GM23338 (cell line): ENCODE data around the gene ELANE. TPM values are rescaled to one million over a fixed set of nuclear protein-coding genes. Genes with fewer than 3 reads are reported as not detected.

Experiments
- ATAC-seq: fragments of 200-7000 bp; cut with Tn5 transposase; 3 replicates; pipeline ENCODE4 v1.9.1; 2020
- DNase-seq: peaks from one replicate; pipeline ENCODE4 v3.0.0-alpha.2; 2015; ENCODE audit warnings: low spot score
- H2AFZ ChIP-seq: fragments of 200-600 bp; sonication (generic); 2 replicates; pipeline ENCODE4 v1.8.0; 2016; ENCODE audit warnings: antibody characterized with exemption, mild to moderate bottlenecking, moderate library complexity
- H3F3A ChIP-seq: fragments of 200-600 bp; sonication (generic); replicated peaks from 2 replicates; pipeline ENCODE4 v1.8.0; 2017; ENCODE audit warnings: antibody characterized with exemption, mixed run types, low read depth
- H3K27ac ChIP-seq: fragments of 200-600 bp; sonication (generic); 2 replicates; pipeline ENCODE4 v1.6.1; 2016; ENCODE audit warnings: low read depth
- H3K27me3 ChIP-seq: fragments of 200-600 bp; sonication (generic); 2 replicates; pipeline ENCODE4 v1.8.0; 2016; ENCODE audit warnings: mild to moderate bottlenecking, mixed run types, moderate library complexity; ENCODE audit not compliant: insufficient read depth
- H3K36me3 ChIP-seq: fragments of 200-600 bp; sonication (generic); 2 replicates; pipeline ENCODE4 v1.8.0; 2016; ENCODE audit warnings: mild to moderate bottlenecking; ENCODE audit not compliant: insufficient read depth
- H3K4me1 ChIP-seq: fragments of 200-600 bp; sonication (generic); 2 replicates; pipeline ENCODE4 v1.8.0; 2016; ENCODE audit warnings: mild to moderate bottlenecking, moderate library complexity; ENCODE audit not compliant: insufficient read depth
- H3K4me2 ChIP-seq: fragments of 200-600 bp; sonication (generic); 2 replicates; pipeline ENCODE4 v1.7.1; 2017; ENCODE audit warnings: mixed run types
- H3K4me3 ChIP-seq: fragments of 200-600 bp; sonication (generic); 2 replicates; pipeline ENCODE4 v1.6.1; 2016; ENCODE audit warnings: mixed run types
- H3K79me2 ChIP-seq: fragments of 200-600 bp; sonication (generic); replicated peaks from 2 replicates; pipeline ENCODE4 v1.8.0; 2017; ENCODE audit warnings: mild to moderate bottlenecking; ENCODE audit not compliant: insufficient read depth
- H3K9me2 ChIP-seq: fragments of 200-600 bp; sonication (generic); 2 replicates; pipeline ENCODE4 v1.8.0; 2017; ENCODE audit not compliant: insufficient read depth
- H4K20me1 ChIP-seq: fragments of 200-600 bp; sonication (generic); replicated peaks from 2 replicates; pipeline ENCODE4 v1.8.0; 2017; ENCODE audit warnings: mild to moderate bottlenecking; ENCODE audit not compliant: insufficient read depth
- H3K27ac Mint-ChIP-seq: 2 replicates; pipeline ENCODE4 v1.8.0; 2020; ENCODE audit warnings: inconsistent platforms, mild to moderate bottlenecking, moderate library complexity, mixed read lengths
- H3K27me3 Mint-ChIP-seq: 3 replicates; pipeline ENCODE4 v1.8.0; 2022; ENCODE audit warnings: low read depth, mild to moderate bottlenecking, moderate library complexity, mixed read lengths, inconsistent platforms; ENCODE audit not compliant: insufficient read depth, poor library complexity
- H3K36me3 Mint-ChIP-seq: 3 replicates; pipeline ENCODE4 v1.8.0; 2021; ENCODE audit warnings: low read depth, mild to moderate bottlenecking, inconsistent platforms, moderate library complexity, mixed read lengths
- H3K4me1 Mint-ChIP-seq: 3 replicates; pipeline ENCODE4 v1.8.0; 2020; ENCODE audit warnings: mild to moderate bottlenecking, inconsistent platforms, mixed read lengths
- H3K4me3 Mint-ChIP-seq: 3 replicates; pipeline ENCODE4 v1.8.0; 2021; ENCODE audit warnings: moderate library complexity, mild to moderate bottlenecking, inconsistent platforms, mixed read lengths
- H3K9me3 Mint-ChIP-seq: 3 replicates; pipeline ENCODE4 v1.8.0; 2020; ENCODE audit warnings: moderate library complexity, mild to moderate bottlenecking, inconsistent platforms, mixed read lengths
- CREB1 ChIP-seq: fragments of 250-450 bp; sonication (Bioruptor Pico); IDR thresholded peaks from 2 replicates; pipeline ENCODE4 v1.5.0; 2020; ENCODE audit warnings: low read depth, mild to moderate bottlenecking, moderate library complexity
- EZH2 ChIP-seq: fragments of 200-600 bp; sonication (generic); IDR thresholded peaks from one replicate; pipeline ENCODE4 v1.8.0; 2017; ENCODE audit warnings: antibody characterized with exemption, mild to moderate bottlenecking, low read depth; ENCODE audit not compliant: unreplicated experiment
- NANOG ChIP-seq: IDR thresholded peaks from 2 replicates; pipeline ENCODE4 v1.6.1; 2016; ENCODE audit warnings: antibody characterized with exemption, borderline replicate concordance
- POLR2AphosphoS5 ChIP-seq: IDR thresholded peaks from 2 replicates; pipeline ENCODE4 v1.6.1; 2016; ENCODE audit warnings: antibody characterized with exemption, low read depth
- polyA plus RNA-seq: library from polyadenylated mRNA; unstranded; fragments of >200 nt; fragmentation: Nextera tagmentation; extraction: Ambion mirVana; gene quantifications from 2 replicates; pipeline ENCODE4 v1.2.1, GENCODE V29; 2016
- total RNA-seq: library from RNA; depleted of rRNA; stranded (reverse); fragments of >200 nt; shearing (Covaris generic); gene quantifications from 2 replicates; pipeline ENCODE4 v1.2.3, GENCODE V29; 2014
- TF ChIP-seq, protein P1 (sequence below): fragments of 250-450 bp; sonication (Bioruptor Pico); IDR thresholded peaks from 2 replicates; pipeline ENCODE4 v1.5.0; 2020; ENCODE audit warnings: mild to moderate bottlenecking, moderate library complexity

Gene ELANE
- total and polyA plus RNA-seq, 2 experiments from 2014 or later: not detected

DNA sequence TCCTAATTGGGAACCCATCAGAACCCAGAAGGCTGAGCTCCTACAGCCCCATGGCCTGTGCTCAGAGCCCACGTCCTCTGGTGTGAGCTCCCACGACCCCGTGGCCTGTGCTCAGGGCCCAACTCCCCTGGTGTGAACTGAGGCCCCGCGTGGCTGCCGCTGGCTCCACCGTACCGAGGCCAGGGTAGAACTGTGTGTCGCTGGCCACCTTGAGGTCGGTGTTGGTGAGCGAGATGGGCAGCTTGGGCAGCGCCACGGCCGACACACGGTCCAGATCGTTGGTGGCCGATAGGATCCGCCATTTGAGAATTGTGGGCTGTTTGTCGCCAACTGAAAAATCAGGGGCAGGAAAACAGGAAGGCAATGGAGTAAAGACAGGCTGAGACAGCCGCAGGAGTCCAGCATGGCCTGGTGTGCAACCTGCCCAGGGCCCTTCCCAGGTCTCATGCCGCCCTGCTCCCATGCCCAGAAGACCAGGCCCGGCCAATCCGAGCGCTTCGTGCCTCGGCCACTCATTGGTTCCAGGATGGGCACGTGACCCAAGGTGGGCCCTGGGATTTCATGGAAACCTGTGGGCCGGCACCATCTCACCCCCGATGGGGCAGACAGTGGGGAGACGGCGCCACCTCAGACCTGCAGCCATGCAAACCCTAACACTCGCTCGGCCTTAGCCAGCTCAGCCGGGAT lies 29.4 kb downstream of the ELANE start:
- TF ChIP-seq POLR2AphosphoS5 (no peak), EZH2 (no peak), NANOG (no peak), CREB1 (CRISPR knock-in tag) (no peak)
- TF ChIP-seq, protein P1, sequence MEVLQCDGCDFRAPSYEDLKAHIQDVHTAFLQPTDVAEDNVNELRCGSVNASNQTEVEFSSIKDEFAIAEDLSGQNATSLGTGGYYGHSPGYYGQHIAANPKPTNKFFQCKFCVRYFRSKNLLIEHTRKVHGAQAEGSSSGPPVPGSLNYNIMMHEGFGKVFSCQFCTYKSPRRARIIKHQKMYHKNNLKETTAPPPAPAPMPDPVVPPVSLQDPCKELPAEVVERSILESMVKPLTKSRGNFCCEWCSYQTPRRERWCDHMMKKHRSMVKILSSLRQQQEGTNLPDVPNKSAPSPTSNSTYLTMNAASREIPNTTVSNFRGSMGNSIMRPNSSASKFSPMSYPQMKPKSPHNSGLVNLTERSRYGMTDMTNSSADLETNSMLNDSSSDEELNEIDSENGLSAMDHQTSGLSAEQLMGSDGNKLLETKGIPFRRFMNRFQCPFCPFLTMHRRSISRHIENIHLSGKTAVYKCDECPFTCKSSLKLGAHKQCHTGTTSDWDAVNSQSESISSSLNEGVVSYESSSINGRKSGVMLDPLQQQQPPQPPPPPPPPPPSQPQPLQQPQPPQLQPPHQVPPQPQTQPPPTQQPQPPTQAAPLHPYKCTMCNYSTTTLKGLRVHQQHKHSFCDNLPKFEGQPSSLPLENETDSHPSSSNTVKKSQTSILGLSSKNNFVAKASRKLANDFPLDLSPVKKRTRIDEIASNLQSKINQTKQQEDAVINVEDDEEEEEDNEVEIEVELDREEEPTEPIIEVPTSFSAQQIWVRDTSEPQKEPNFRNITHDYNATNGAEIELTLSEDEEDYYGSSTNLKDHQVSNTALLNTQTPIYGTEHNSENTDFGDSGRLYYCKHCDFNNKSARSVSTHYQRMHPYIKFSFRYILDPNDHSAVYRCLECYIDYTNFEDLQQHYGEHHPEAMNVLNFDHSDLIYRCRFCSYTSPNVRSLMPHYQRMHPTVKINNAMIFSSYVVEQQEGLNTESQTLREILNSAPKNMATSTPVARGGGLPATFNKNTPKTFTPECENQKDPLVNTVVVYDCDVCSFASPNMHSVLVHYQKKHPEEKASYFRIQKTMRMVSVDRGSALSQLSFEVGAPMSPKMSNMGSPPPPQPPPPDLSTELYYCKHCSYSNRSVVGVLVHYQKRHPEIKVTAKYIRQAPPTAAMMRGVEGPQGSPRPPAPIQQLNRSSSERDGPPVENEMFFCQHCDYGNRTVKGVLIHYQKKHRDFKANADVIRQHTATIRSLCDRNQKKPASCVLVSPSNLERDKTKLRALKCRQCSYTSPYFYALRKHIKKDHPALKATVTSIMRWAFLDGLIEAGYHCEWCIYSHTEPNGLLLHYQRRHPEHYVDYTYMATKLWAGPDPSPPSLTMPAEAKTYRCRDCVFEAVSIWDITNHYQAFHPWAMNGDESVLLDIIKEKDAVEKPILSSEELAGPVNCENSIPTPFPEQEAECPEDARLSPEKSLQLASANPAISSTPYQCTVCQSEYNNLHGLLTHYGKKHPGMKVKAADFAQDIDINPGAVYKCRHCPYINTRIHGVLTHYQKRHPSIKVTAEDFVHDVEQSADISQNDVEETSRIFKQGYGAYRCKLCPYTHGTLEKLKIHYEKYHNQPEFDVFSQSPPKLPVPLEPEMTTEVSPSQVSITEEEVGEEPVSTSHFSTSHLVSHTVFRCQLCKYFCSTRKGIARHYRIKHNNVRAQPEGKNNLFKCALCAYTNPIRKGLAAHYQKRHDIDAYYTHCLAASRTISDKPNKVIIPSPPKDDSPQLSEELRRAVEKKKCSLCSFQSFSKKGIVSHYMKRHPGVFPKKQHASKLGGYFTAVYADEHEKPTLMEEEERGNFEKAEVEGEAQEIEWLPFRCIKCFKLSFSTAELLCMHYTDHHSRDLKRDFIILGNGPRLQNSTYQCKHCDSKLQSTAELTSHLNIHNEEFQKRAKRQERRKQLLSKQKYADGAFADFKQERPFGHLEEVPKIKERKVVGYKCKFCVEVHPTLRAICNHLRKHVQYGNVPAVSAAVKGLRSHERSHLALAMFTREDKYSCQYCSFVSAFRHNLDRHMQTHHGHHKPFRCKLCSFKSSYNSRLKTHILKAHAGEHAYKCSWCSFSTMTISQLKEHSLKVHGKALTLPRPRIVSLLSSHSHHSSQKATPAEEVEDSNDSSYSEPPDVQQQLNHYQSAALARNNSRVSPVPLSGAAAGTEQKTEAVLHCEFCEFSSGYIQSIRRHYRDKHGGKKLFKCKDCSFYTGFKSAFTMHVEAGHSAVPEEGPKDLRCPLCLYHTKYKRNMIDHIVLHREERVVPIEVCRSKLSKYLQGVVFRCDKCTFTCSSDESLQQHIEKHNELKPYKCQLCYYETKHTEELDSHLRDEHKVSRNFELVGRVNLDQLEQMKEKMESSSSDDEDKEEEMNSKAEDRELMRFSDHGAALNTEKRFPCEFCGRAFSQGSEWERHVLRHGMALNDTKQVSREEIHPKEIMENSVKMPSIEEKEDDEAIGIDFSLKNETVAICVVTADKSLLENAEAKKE (CRISPR knock-in tag): no peak

More for the DNA sequence above, 29.4 kb downstream of the ELANE start:
- H3K4me2 ChIP-seq: no peak overlapping the region
- Mint-ChIP-seq H3K9me3 (no peaks in the 10 kb centered on the region; the same call in 2 of the 3 replicates), H3K4me1 (no peaks in the 10 kb centered on the region), H3K4me3 (no peak overlapping the region), H3K27me3 (peaks cover 2% of the 10 kb centered on the region), H3K36me3 (peaks cover 26% of the 10 kb centered on the region; the same call in 2 of the 3 replicates), H3K27ac (no peak overlapping the region)
- no peaks in the 10 kb centered on the region; the same call in 1 of the 2 replicates for H4K20me1 ChIP-seq
- no peaks in the 10 kb centered on the region for H3F3A ChIP-seq
- H3K9me2 ChIP-seq: no peaks in the 10 kb centered on the region
- H3K36me3 ChIP-seq: no peaks in the 10 kb centered on the region
- DNase-seq: no peak
- H3K27me3 ChIP-seq: no peaks in the 10 kb centered on the region
- no peak overlapping the region for H3K27ac ChIP-seq
- H3K4me3 ChIP-seq: no peak overlapping the region
- H3K4me1 ChIP-seq: no peaks in the 10 kb centered on the region
- no peak overlapping the region for H2AFZ ChIP-seq
- ATAC-seq: no peak
- H3K79me2 ChIP-seq: no peaks in the 10 kb centered on the region
